ENCODE results near the gene YARS2. TPM values are rescaled to one million over a fixed set of nuclear protein-coding genes. Genes with fewer than 3 reads are reported as not detected.
A peak's percentile ranks its signal among the peaks of the same experiment; 100 is the strongest.

The YARS2 gene
- total RNA-seq, 1 donor from 2014 or later = 29.2 TPM

DNA sequence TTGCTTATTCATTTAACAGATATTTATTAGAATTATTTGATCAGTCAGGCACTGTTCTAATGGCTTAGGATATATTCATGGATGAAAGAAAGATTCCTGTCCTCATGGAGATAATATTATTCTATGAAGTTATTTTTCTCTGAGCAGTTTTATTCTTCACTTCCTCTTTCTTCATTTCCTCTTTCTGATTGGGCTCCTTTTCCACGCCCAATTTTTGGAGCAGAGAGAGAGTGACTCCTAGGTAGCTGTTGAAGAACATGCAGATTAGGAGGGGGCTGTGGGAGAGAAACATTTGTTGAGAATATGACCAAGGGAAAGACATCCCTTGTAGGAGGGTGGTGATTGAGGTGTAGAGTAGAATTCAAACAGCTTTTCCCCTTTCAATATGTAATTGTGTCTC is 6.0 kb upstream of the YARS2 start:
- DNase-seq (ENCODE audit: low read depth) (no peak), FAIRE-seq (no peak)
- Histone ChIP-seq H3K36me3 (ENCODE audit: control insufficient read depth, insufficient read depth, low read length) (no peaks in the 10 kb centered on the region), H3K4me3 (ENCODE audit: low read depth, low read length) (no peak overlapping the region), H3K27me3 (ENCODE audit: control insufficient read depth, insufficient read depth, low read length) (no peaks in the 10 kb centered on the region)
- TF ChIP-seq, protein P1, sequence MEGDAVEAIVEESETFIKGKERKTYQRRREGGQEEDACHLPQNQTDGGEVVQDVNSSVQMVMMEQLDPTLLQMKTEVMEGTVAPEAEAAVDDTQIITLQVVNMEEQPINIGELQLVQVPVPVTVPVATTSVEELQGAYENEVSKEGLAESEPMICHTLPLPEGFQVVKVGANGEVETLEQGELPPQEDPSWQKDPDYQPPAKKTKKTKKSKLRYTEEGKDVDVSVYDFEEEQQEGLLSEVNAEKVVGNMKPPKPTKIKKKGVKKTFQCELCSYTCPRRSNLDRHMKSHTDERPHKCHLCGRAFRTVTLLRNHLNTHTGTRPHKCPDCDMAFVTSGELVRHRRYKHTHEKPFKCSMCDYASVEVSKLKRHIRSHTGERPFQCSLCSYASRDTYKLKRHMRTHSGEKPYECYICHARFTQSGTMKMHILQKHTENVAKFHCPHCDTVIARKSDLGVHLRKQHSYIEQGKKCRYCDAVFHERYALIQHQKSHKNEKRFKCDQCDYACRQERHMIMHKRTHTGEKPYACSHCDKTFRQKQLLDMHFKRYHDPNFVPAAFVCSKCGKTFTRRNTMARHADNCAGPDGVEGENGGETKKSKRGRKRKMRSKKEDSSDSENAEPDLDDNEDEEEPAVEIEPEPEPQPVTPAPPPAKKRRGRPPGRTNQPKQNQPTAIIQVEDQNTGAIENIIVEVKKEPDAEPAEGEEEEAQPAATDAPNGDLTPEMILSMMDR (IDR thresholded peaks at IDR 0.05; ENCODE audit: insufficient read depth, low read length, severe bottlenecking) = no peak

DNA sequence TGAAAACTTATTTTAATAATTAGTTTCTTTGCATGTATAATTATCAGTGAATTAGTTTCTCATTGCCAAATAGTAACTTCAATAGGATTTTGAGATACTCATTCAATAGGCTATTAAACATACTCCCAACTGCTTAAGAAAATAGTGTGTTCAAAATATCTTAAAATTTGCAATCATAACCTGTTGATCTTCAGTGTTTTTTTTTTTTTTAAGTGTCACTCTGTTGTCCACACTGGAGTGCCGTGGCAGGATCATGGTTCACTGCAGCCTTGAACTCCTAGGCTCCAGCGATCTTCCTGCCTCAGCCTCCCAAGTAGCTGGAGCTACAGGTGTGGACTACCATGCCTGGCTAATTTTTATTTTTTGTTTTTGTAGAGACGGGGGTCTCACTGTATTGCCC is 1.5 kb upstream of the YARS2 start:
- no peak for FAIRE-seq
- Histone ChIP-seq H3K36me3 (ENCODE audit: control insufficient read depth, insufficient read depth, low read length) (peaks cover 3% of the 10 kb centered on the region), H3K27me3 (ENCODE audit: control insufficient read depth, insufficient read depth, low read length) (no peaks in the 10 kb centered on the region), H3K4me3 (ENCODE audit: low read depth, low read length) (no peak overlapping the region)
- no peak for DNase-seq (ENCODE audit: low read depth)
- TF ChIP-seq, protein P1 (IDR thresholded peaks at IDR 0.05; ENCODE audit: insufficient read depth, low read length, severe bottlenecking) = no peak

DNA sequence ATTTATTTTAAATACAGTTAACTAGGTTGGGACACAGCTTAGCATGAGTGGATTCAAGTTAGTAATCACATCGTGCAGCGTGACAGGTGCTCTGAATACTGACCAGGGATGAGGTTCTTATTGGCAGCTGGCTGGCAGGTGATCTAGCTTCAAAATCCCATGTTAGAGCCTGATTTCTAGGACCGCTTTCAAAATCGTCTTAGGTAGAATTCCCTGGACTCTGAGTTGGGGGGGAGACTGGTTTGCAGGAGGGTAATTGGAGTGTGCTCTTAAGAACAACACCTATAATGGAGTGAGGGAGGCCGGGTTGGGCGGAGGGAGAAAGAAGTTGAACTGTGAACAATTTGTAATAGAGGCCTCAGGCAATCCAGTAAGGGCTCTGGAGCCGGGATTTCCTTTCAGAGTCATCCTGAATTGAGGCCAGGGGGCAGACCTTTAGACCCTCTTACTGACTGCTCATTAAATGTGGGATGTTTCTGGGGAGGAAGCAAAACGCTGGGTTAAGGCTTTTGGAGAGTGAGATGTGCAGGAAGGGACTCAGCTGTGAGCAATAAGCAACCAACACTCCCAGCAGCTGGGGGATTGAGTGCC is 874 bp upstream of the YARS2 start:
- no peak for FAIRE-seq
- Histone ChIP-seq H3K36me3 (ENCODE audit: control insufficient read depth, insufficient read depth, low read length) (peaks cover 5% of the 10 kb centered on the region), H3K27me3 (ENCODE audit: control insufficient read depth, insufficient read depth, low read length) (no peaks in the 10 kb centered on the region), H3K4me3 (ENCODE audit: low read depth, low read length) (peak overlapping the region; percentile 84)
- TF ChIP-seq, protein P1 (IDR thresholded peaks at IDR 0.05; ENCODE audit: insufficient read depth, low read length, severe bottlenecking) = no peak
- no peak for DNase-seq (ENCODE audit: low read depth)

DNA sequence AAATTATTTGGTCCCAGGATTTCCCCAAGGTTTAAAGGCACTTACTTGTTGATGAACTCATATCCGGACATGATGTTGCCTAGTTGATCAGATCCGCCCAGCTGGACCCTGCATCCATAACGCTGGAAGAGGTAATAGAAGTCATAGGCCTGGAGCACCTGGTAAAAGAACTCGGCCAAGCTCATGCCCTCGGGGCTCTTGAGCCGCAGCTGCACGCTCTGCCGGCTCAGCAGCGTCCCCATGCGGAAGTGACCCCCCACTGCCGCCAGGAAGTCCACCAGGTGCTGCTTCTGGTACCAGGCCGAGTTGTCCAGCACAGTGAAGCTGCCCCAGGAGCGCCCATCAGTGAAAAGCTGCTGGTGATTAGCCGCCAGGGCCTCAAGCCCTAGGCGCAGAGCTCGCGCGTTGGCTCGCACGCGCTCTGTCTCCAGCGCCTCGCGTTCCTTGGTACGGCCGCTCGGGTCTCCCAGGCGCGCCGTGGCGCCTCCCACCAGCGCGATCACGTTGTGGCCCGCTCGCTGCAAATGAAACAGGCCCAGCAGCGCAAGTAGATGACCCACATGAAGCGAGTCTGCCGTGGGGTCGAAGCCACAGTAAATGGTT is 545 bp downstream of the YARS2 start:
- Histone ChIP-seq H3K27me3 (ENCODE audit: control insufficient read depth, insufficient read depth, low read length) (no peaks in the 10 kb centered on the region), H3K4me3 (ENCODE audit: low read depth, low read length) (peak overlapping the region; percentile 84), H3K36me3 (ENCODE audit: control insufficient read depth, insufficient read depth, low read length) (peaks cover 6% of the 10 kb centered on the region)
- TF ChIP-seq, protein P1 (IDR thresholded peaks at IDR 0.05; ENCODE audit: insufficient read depth, low read length, severe bottlenecking) = peak; percentile 97
- FAIRE-seq (peak; percentile 86), DNase-seq (ENCODE audit: low read depth) (peak; percentile 95)

DNA sequence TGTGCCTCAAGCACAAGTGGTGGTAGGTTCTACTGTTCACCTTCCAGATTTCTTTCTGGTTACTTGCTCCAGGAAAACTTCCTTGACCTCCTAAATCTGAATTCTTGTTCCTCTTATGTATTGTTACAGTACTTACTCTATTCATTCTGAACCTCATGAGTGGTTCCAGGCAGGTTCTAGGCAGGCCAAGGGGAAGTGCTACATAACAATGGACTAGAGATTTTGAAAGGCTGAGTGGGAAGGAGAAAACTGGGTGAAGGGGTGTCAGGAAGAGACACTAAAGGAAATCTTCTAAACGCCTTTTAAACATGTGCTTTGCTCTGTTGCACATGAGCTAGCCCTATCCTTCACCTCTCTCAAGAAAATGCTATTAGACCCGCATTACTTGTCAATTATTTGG is 1.6 kb downstream of the YARS2 start:
- TF ChIP-seq, protein P1 (IDR thresholded peaks at IDR 0.05; ENCODE audit: insufficient read depth, low read length, severe bottlenecking) = no peak
- no peak for DNase-seq (ENCODE audit: low read depth)
- no peak for FAIRE-seq
- Histone ChIP-seq H3K27me3 (ENCODE audit: control insufficient read depth, insufficient read depth, low read length) (no peaks in the 10 kb centered on the region), H3K4me3 (ENCODE audit: low read depth, low read length) (peak overlapping the region; percentile 84), H3K36me3 (ENCODE audit: control insufficient read depth, insufficient read depth, low read length) (peaks cover 6% of the 10 kb centered on the region)

DNA sequence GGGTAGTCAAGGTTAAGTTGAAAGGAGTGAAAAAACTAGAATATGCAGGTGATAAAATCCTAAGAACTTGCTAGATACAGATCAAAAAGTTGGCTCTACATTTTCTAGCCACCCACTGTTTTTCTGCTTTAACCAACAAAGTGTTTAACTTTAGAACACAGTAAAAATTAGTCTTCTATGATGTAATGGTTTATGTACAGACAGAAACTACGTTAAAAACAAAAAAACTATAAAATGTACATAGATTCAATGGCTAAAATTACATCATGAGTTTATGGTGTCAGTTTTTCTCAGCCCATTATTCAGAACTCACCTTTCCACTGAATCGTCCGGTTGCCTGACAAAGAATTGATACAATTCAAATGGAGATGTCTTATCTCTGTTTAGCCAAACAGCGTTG is 2.1 kb downstream of the YARS2 start:
- DNase-seq (ENCODE audit: low read depth) (no peak), FAIRE-seq (no peak)
- TF ChIP-seq, protein P1 (IDR thresholded peaks at IDR 0.05; ENCODE audit: insufficient read depth, low read length, severe bottlenecking) = no peak
- Histone ChIP-seq H3K27me3 (ENCODE audit: control insufficient read depth, insufficient read depth, low read length) (no peaks in the 10 kb centered on the region), H3K4me3 (ENCODE audit: low read depth, low read length) (no peak overlapping the region), H3K36me3 (ENCODE audit: control insufficient read depth, insufficient read depth, low read length) (peaks cover 6% of the 10 kb centered on the region)

Measured in bronchial epithelial cell (primary cell).